Stimulated activated CD4-positive, alpha-beta T cell treated with anti-CD3 and anti-CD28 coated beads, TNF-alpha, amount 100 ng/mL, for 1 hour (primary cell): ENCODE results near the gene MORF4L1.
"Not testable (repeated sequence)": the region's sequence is repeated elsewhere in the genome, so short reads cannot be mapped to it uniquely, and the experiment has no call there.

ENCODE experiments used
- DNase-seq, 3 donors: peaks; one replicate each; pipeline ENCODE4 v3.0.0-alpha.2; 2020; ENCODE audit warnings: low read depth in 3 of 3, low spot score in 1 of 3

Gene MORF4L1

GRCh38 chr15:78900819-78901533 lies 28.3 kb downstream of the MORF4L1 start:
- not testable (repeated sequence) for DNase-seq

DNA sequence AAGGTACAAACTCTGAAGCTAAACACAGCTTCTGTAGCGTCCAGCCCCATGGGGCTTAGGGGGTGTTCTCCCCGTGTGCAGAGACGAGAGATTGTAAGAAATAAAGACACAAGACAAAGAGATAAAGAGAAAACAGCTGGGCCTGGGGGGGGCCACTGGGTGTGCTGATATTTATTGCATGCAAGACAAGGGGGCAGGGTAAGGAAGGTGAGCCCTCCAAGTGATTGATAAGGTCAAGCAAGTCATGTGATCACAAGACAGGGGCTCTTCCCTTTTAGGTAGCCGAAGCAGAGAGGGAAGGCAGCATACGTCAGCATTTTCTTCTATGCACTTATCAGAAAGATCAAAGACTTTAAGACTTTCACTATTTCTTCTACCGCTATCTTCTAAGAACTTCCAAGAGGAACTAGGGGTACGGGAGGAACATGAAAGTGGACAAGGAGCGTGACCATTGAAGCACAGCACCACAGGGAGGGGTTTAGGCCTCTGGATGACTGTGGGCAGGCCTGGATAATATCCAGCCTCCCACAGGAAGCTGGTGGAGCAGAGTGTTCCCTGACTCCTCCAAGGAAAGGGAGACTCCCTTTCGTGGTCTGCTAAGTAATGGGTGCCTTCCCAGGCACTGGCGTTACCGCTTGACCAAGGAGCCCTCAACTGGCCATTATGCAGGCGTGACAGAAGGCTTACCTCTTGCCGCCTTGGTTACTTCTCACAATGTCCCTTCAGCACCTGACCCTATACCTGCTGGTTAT lies 29.8 kb downstream of the MORF4L1 start:
- DNase-seq, result not testable (repeated sequence)

- DNase-seq, result no peak
Measured at GRCh38 chr15:78904599-78905358, 32.1 kb downstream of the MORF4L1 start.

DNA sequence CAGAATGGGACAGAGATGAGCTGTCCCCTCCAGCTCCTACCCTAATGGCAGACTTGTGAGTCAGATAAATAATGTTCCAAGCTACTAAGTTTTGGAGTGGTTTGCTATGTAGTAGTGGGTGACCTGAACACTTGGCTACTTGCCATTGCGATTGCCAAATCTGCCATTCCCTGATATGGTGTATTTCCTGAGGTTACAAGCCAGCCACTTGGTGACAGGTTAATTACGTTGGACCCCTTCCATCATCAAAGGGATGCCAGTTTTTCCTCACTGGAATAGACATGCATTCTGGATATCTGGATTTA lies 33.6 kb downstream of the MORF4L1 start:
- no peak for DNase-seq

DNA sequence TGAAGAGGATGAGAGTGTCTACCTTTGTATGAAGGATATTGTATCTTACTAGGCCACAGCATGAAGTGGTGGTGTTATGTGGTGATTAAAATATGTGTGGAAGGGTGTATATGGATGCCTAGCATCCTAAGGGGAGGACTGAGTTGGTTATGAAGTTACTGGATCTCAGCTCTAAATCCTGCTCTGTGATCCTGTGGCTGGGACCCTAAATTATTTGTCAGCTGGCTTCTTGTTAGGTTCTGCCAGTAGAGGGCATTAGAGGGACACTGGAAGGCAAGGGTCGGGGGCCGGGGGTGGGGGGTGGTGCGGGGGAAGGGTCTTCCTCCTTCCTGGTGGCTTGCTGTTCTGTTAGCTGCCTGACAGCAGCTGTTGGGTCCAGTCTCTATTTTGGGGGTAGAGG lies 34.9 kb downstream of the MORF4L1 start:
- DNase-seq, result no peak

- DNase-seq, result no peak
Measured at GRCh38 chr15:78909160-78909695, 36.5 kb downstream of the MORF4L1 start.

DNA sequence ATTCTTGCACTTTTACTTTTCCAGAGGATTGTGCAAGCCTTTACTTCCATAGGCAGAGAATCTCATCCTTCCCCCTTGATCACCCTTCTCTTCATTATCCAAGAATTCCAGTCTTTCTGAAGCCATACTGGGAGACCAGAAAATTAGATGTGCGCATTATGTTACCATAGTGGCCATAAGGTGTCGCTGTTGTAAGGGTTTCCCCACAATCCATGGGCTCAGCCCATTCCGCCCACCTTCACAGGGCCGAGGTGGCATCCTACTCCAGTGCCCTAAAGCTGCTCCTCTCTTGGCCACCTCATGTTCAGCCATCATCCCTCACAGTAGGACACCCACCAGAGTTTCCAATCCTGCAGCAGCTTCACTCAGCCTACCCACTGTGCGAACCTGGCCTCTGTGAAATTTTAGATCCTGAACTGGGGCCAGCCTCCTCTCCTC lies 37.1 kb downstream of the MORF4L1 start:
- DNase-seq, result no peak

DNA sequence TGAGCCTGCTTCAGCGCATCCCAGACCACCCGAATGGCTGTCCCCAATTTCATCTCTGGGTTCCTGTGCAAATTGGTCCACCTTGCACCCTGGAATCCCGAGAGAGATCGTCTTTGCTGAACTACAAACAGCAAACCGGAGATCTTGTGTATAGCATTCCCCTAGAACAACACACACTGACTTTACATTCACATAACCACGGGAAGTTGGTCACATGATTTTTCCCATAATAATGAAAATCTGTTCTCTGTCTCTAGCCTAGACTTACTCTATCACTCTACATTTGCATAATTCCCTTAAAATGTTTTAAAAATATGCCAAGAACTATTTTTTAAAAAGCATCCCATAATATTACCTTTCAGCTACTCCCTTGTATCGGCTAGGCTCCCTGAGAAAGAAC lies 37.6 kb downstream of the MORF4L1 start:
- no peak for DNase-seq

- no peak for DNase-seq
Measured at GRCh38 chr15:78912316-78912715, 39.6 kb downstream of the MORF4L1 start.

DNA sequence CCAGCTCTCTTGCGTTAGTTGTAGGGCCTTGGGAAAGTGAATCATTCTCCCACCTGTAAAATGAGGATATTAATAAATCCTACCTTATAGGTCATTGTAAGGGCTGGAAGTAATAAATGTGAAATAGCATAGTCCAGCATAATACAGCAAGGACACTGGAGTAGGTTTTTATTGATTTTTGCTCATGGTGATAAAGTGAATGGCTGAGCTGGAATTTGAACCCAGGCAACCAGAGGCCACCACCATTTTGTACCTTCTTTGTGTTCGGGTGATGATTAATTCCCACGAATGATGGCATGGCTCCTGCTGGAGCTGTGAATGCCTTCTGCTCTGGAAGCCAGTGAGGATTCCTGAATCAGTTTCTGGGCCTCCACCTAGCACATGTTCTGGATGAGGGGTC lies 40.3 kb downstream of the MORF4L1 start:
- no peak for DNase-seq

DNA sequence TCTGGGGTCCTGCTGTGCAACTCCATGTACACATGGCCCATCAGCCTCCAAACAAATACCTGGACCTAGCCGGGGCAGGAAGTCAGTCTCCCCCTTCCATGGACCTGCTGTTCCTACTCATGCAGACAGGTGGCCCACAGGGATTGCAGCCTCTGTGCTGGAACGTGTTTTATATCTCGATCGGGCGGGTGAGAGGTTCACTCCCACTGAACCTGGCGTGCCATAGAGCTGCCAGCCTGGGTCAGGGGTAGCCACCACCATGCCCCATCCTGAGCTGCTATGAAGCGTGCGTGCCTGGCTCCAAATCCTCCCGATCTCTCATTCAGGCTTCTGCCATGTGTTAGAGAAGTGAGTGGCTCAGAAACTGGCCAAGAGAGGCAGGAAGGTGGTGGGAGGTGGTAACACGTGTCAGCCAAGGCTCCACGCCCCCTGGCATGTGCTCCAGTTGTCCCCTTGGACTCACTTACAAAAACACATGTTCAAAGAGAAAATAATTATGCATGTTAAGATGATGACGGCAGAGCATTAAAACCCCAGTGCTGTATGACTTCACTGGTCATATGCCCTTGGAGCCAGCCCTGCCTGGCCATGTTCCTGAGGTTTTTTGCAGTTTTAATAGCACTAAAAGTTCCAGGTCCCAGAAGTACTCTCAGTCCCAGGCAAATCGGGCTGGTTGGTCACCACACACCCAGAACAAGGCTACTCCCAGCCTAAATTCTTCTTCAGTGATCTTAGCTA lies 41.5 kb downstream of the MORF4L1 start:
- no peak for DNase-seq

DNA sequence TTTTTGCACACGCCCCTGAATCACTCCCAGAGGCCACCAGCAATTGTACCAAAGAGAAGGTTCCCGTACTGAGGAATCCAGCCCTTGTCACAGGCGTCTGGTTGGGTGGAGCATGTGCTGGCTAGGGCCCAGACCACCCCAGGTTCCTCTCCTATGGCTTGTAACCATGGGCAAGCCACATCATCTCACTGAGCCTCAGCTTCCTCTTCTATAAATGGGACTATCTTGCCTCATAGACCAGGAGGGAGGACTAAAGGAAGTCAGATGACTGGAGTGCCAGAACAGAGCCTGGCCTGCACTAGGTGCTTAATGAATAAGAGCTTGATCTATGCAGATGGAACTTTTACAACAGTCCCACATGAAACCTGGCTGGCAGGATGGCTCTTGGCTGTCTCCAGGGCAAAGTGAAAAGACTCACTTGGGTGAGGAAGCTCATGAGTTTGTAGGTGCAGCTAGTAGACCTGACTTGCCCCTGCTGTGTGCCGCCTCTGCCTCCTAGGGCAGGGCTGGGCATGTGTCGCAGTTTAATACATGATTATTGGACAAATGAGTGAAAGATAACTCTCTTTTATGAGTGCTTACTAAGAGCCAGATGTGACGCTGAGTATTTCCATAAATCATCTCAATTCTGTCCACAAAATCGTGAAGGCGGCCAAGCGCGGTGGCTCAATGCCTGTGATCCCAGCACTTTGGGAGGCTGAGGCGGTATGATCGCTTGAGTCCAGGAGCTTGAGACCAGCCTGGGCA lies 42.8 kb downstream of the MORF4L1 start:
- no peak for DNase-seq

DNA sequence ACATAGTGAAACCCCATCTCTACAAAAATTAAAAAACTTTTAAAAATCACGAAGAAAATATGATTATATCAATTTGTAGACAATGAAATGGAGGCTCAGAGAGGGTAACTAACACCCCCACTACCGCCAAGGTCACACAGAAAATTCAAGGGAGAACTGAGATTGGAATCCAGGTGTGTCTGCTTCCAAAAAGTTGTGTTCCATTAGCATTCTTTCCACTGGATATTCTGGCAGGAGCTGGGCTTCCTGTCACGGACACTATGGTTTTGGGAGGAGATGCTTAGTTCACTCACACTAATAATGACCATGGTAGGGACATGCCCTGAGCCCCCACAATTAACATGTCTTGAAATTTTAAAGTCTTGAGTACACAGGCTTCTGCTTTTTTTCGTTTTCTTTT lies 43.4 kb downstream of the MORF4L1 start:
- no peak for DNase-seq

DNA sequence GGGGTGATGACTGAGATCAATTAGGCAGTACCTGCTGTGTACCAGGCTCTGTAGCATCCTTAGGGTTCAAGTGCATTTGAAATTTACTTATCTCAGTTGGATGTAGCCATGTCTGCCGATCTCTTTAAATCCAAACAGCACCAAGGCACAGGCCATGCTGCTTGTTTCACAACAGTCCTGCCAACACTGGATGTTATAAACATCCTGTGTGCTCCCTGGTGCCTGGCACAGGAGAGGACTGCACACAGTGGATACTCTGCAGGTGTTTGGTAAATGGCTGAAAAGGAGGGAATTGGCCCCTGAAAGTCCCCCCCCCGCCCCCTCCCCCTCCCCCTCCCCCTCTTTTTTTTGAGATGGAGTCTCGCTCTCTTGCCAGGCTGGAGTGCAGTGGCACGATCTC lies 45.2 kb downstream of the MORF4L1 start:
- no peak for DNase-seq

DNA sequence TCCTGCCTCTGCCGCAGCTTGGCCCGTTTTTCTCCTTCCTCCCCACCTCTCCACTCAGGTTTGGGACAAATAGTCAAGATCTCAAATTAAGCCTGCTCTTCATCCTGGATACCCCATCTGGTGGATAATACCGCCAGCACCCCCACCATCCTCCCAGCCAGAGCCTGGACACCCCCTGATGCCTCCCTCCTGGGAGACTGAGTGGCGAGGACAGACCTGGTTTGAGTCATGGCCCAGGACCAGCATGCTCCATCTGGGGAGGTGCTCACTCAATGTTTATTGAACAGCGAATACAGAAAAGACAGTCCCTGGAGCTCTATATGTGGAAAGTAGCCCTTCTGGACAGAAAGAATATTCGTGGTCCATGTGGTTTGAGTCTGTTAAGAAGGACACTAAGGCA lies 48.8 kb downstream of the MORF4L1 start:
- no peak for DNase-seq

- no peak for DNase-seq
Measured at GRCh38 chr15:78921940-78922339, 49.2 kb downstream of the MORF4L1 start.

GRCh38 chr15:78922527-78922926 lies 49.8 kb downstream of the MORF4L1 start:
- no peak for DNase-seq

DNA sequence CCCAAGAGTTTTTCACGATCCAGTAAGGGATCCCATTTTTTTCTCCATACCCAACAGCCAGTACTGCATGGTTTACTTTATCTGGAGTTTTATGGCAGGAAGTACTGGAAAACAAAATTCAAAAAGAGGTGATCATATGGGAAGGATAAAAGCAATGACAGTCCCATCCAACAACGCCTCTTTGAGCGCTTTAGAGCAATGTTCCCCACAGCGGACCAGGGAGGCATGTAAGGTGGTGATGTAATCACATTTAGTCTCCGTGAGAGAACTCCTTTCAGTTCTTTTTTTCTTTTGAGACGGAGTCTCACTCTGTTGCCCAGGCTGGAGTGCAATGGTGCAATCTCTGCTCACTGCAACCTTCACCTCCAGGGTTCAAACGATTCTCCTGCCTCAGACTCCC lies 50.3 kb downstream of the MORF4L1 start:
- no peak for DNase-seq

- DNase-seq, result no peak
Measured at GRCh38 chr15:78923480-78924360, 51.0 kb downstream of the MORF4L1 start.
